Choroid plexus epithelial cell (primary cell): ENCODE measurements around the gene MYH13.

Source experiments
- DNase-seq: peaks from one replicate; pipeline ENCODE4 v3.0.0-alpha.2; 2010; ENCODE audit warnings: low read depth
- H3K4me3 ChIP-seq: 2 replicates; pipeline ENCODE4 v1.5.1; 2011; ENCODE audit warnings: low read depth, mild to moderate bottlenecking, control low read depth, low read length, moderate library complexity
- TF ChIP-seq, protein P1 (sequence below): conservative IDR thresholded peaks from 2 replicates; pipeline ENCODE4 v1.5.1; 2011; ENCODE audit warnings: low read depth, mild to moderate bottlenecking, control low read depth, inconsistent platforms, low read length, moderate library complexity

Gene MYH13

DNA sequence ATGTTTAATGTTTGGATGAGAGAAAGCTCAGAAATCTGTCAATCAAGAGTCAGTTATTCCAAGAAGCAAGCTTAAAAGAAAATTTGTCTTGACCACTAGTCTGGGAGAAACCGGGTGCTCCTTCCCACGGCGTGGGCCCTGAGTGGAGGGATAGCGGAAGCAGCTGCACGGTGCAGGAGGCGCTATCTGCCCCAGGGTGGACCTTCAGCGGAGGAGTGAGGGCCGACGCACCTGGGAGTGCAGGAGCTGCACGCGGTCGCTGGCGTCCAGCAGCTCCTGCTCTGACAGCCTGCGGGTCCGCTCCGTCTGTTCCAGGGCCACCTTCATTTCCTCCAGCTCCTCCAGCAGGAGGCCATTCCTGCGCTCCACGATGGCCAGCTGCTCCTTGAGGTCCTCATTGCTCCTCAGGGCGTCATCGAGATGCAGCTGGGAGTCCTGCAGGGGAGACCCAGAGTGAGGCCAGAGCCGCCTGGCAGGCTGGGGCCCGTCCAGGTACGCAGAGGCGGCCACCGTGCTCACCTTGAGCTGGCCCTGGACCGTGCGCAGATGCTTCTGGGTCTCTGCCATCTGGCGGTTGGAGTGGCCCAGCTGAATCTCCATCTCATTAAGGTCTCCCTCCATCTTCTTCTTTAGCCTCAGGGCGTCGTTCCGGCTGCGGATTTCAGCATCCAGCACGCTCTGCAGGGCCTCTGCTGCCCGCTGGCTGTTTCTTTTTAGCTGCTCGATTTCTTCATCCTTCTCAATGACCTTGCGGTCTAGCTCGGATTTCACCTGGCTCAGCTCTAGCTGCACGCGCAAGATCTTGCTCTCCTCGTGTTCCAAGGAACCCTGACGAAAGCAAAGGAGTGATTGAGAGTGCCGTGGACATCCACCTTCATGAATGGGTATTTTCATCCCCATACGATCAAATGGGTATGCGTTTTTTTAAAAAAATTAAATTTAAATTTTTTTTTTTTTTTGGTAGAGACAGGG lies 63.5 kb downstream of the MYH13 start:
- TF ChIP-seq, protein P1, sequence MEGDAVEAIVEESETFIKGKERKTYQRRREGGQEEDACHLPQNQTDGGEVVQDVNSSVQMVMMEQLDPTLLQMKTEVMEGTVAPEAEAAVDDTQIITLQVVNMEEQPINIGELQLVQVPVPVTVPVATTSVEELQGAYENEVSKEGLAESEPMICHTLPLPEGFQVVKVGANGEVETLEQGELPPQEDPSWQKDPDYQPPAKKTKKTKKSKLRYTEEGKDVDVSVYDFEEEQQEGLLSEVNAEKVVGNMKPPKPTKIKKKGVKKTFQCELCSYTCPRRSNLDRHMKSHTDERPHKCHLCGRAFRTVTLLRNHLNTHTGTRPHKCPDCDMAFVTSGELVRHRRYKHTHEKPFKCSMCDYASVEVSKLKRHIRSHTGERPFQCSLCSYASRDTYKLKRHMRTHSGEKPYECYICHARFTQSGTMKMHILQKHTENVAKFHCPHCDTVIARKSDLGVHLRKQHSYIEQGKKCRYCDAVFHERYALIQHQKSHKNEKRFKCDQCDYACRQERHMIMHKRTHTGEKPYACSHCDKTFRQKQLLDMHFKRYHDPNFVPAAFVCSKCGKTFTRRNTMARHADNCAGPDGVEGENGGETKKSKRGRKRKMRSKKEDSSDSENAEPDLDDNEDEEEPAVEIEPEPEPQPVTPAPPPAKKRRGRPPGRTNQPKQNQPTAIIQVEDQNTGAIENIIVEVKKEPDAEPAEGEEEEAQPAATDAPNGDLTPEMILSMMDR: no peak

DNA sequence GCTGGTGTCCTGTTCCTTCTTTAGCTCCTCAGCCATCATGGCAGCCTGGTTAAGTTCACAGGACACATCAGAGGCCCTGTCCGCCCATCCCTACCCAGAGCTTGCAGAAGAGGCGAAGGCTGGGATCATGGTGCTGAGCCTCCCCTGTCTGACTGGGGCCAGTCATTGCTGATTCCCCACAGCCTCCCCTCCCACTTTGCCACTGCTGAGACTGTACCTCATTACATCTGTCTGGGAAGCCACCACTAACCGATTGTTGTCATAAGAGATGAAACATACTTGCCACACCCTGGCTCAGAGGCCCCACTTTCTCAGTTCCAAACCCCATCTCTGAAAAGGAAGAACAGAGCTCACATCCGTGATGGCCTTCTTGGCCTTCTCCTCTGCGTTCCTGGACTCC lies 66.2 kb downstream of the MYH13 start:
- DNase-seq: no peak
- TF ChIP-seq, protein P1: no peak

More for the DNA sequence above, 63.5 kb downstream of the MYH13 start:
- H3K4me3 ChIP-seq: no peak overlapping the region
- no peak for DNase-seq

DNA sequence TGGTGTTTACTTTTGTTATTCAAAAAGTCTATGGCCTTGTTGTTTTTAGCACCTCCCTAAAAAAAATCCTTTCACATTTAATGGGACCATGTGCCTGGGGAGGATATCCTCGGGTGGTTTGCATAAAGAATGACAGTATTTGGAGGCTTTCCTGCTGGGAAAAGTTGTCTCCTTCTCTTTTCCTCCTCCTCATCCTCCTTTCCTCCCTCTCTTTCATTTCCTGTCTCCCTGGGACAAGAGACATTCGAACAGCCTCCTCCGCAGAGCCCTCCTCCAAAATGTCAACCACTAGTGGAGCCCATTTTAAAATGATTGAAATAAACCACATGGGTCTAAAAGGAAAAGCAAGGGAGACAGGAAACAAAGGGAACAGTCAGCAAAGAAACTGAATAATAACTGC lies 67.4 kb downstream of the MYH13 start:
- TF ChIP-seq, protein P1: no peak
- no peak for DNase-seq
- H3K4me3 ChIP-seq: no peak overlapping the region

More for the DNA sequence above, 66.2 kb downstream of the MYH13 start:
- no peak overlapping the region for H3K4me3 ChIP-seq

DNA sequence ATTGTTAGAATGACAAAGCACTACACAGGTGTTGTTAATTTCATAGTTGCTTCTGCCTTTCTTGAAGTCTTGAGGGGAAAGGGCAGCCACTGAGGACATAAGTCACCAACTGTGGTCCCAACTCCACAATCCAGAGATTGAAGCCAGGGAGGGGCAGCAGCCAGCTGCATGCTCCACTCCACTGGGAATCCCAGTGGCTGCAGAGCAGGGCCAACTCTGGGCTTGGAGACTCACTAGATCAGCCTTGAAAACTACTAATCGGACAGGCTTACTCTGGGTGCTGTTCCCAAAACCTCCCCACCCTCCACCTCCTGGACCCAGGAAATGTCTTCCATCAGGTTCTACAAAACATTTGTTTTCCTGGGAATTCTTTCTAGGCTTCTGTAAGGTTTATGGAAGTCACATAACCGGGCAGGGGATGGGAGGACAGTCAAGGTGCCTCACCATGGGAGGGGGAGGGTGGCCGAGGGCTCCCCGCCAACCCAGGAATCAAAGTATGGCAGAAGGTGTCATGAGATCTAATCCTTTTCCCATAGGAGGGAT lies 68.0 kb downstream of the MYH13 start:
- no peak overlapping the region for H3K4me3 ChIP-seq
- no peak for DNase-seq
- TF ChIP-seq, protein P1: no peak

DNA sequence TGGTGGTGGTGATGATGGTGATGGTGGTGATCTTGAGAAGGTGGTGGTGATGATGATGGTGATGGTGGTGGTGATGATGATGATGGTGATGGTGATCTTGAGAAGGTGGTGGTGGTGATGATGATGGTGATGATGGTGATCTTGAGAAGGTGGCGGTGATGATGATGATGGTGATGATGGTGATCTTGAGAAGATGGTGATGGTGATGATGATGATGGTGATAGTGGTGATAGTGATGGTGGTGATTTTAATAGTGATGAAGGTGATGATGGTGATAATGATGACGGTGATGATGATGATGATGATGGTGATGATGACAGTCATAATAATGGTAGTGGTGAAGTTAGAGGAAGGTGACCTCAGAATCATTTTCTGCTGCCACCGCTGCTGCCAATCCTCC lies 75.1 kb downstream of the MYH13 start:
- H3K4me3 ChIP-seq: no peak overlapping the region
- TF ChIP-seq, protein P1: no peak
- no peak for DNase-seq

DNA sequence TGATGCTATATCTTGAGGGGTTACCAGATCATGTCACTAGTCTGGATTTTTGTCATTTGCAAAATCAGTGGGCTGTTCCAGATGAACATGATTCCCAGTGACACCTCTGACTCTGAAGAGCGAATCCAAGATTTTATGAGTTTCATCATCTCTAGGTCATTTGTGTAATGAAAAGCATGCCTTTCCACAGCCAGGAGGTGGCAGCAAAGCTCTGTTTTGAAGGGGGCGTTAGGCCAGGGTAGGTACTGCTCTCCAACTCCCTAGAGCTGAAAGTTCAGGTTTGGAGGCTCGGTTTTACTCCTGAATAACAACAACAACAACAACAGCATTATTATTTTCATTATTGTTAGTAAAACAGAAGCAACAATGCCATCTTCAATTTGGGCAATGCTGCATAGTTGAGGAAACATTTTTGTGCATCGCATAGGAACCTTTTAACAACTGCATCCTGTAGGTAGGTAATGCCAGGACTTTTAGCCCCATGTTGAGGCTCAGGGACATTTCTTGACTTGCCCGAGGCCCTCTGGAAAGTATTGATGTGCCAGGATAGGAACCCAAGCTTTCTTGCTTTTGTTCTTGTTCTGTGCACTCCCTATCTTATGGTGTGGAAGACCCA lies 77.0 kb downstream of the MYH13 start:
- DNase-seq: peak; percentile 50
- TF ChIP-seq, protein P1: peak; percentile 69
- no peak overlapping the region for H3K4me3 ChIP-seq
